Iris pigment epithelial cell (primary cell): ENCODE measurements around the gene GPD1L.
A peak's percentile ranks its signal among the peaks of the same experiment; 100 is the strongest.
"Not testable (repeated sequence)": the region's sequence is repeated elsewhere in the genome, so short reads cannot be mapped to it uniquely, and the experiment has no call there.

Experiments used
- DNase-seq: peaks from one replicate; pipeline ENCODE4 v3.0.0-alpha.2; 2011; ENCODE audit warnings: low read depth

The GPD1L gene

GRCh38 chr3:32106132-32106928 is at the start of gene GPD1L:
GPD1L (plus strand) TSS chr3:32106620; CDS start chr3:32106712, 92 bp downstream.
- DNase-seq = peak; percentile 95

GRCh38 chr3:32058465-32058864 is 48.0 kb upstream of the GPD1L start:
- not testable (repeated sequence) for DNase-seq

- DNase-seq = no peak
Measured at GRCh38 chr3:32062950-32063582, 43.4 kb upstream of the GPD1L start.

GRCh38 chr3:32066686-32067085 is 39.7 kb upstream of the GPD1L start:
- no peak for DNase-seq

GRCh38 chr3:32074194-32074593 is 32.2 kb upstream of the GPD1L start:
- DNase-seq = not testable (repeated sequence)

- peak; percentile 72 for DNase-seq
Measured at GRCh38 chr3:32076566-32076965, 29.9 kb upstream of the GPD1L start.

- DNase-seq = no peak
Measured at GRCh38 chr3:32077260-32078084, 28.9 kb upstream of the GPD1L start.

GRCh38 chr3:32078085-32078634 is 28.3 kb upstream of the GPD1L start:
- DNase-seq = no peak

GRCh38 chr3:32078864-32079263 is 27.6 kb upstream of the GPD1L start:
- DNase-seq = no peak

GRCh38 chr3:32082721-32083120 is 23.7 kb upstream of the GPD1L start:
- DNase-seq = no peak

- DNase-seq = no peak
Measured at GRCh38 chr3:32083702-32084270, 22.6 kb upstream of the GPD1L start.

GRCh38 chr3:32084870-32085269 is 21.6 kb upstream of the GPD1L start:
- no peak for DNase-seq

GRCh38 chr3:32086464-32086863 is 20.0 kb upstream of the GPD1L start:
- no peak for DNase-seq

GRCh38 chr3:32089476-32089875 is 16.9 kb upstream of the GPD1L start:
- no peak for DNase-seq

- DNase-seq = no peak
Measured at GRCh38 chr3:32093204-32093603, 13.2 kb upstream of the GPD1L start.

GRCh38 chr3:32095431-32095830 is 11.0 kb upstream of the GPD1L start:
- DNase-seq = no peak

GRCh38 chr3:32097768-32098167 is 8.7 kb upstream of the GPD1L start:
- no peak for DNase-seq

GRCh38 chr3:32098528-32098927 is 7.9 kb upstream of the GPD1L start:
- no peak for DNase-seq

- no peak for DNase-seq
Measured at GRCh38 chr3:32100465-32100864, 6.0 kb upstream of the GPD1L start.

GRCh38 chr3:32102289-32102688 is 4.1 kb upstream of the GPD1L start:
- DNase-seq = no peak

GRCh38 chr3:32104492-32104891 is 1.9 kb upstream of the GPD1L start:
- DNase-seq = no peak
